Ishikawa (cell line): ENCODE measurements around the gene PRDM16.

Source experiments
- CEBPB ChIP-seq: IDR thresholded peaks from 2 replicates; pipeline ENCODE4 v1.6.1; 2012
- CREB1 ChIP-seq: IDR thresholded peaks from 2 replicates; pipeline ENCODE4 v1.6.1; 2012; ENCODE audit warnings: low read depth
- EGR1 ChIP-seq: IDR thresholded peaks from 2 replicates; pipeline ENCODE4 v1.6.1; 2012
- EP300 ChIP-seq: IDR thresholded peaks from 2 replicates; pipeline ENCODE4 v1.6.1; 2012; ENCODE audit warnings: borderline replicate concordance
- FOXM1 ChIP-seq: IDR thresholded peaks from 2 replicates; pipeline ENCODE4 v1.6.1; 2012; ENCODE audit warnings: low read depth, borderline replicate concordance
- MAX ChIP-seq: IDR thresholded peaks from 2 replicates; pipeline ENCODE4 v1.6.1; 2012
- NFIC ChIP-seq: IDR thresholded peaks from 2 replicates; pipeline ENCODE4 v1.6.1; 2012
- RAD21 ChIP-seq: IDR thresholded peaks from 2 replicates; pipeline ENCODE4 v1.6.1; 2012; ENCODE audit warnings: low read depth
- REST ChIP-seq: IDR thresholded peaks from 2 replicates; pipeline ENCODE4 v1.6.1; 2012; ENCODE audit warnings: low read depth, mild to moderate bottlenecking
- TAF1 ChIP-seq: IDR thresholded peaks from 2 replicates; pipeline ENCODE4 v1.6.1; 2012; ENCODE audit warnings: low read depth, mild to moderate bottlenecking
- TCF12 ChIP-seq: IDR thresholded peaks from 2 replicates; pipeline ENCODE4 v1.6.1; 2012; ENCODE audit warnings: low read depth
- TEAD4 ChIP-seq: IDR thresholded peaks from 2 replicates; pipeline ENCODE4 v1.6.1; 2012
- USF1 ChIP-seq: IDR thresholded peaks from 2 replicates; pipeline ENCODE4 v1.6.1; 2012
- YY1 ChIP-seq: IDR thresholded peaks from 2 replicates; pipeline ENCODE4 v1.6.1; 2012; ENCODE audit warnings: low read depth
- ZBTB7A ChIP-seq: IDR thresholded peaks from 2 replicates; pipeline ENCODE4 v1.6.1; 2012; ENCODE audit warnings: low read depth

The PRDM16 gene

GRCh38 chr1:3164671-3165070 is 95.7 kb downstream of the PRDM16 start:
- TF ChIP-seq TEAD4 (no peak), ZBTB7A (no peak), USF1 (no peak), CREB1 (no peak), YY1 (no peak), TCF12 (no peak), CEBPB (no peak), TAF1 (no peak), NFIC (no peak), REST (no peak), EGR1 (no peak), MAX (no peak), FOXM1 (no peak), RAD21 (no peak), EP300 (no peak)

GRCh38 chr1:3166206-3166918 is 97.4 kb downstream of the PRDM16 start:
- TF ChIP-seq EGR1 (no peak), CEBPB (no peak), TCF12 (no peak), EP300 (no peak), FOXM1 (no peak), REST (no peak), MAX (no peak), RAD21 (no peak), USF1 (no peak), CREB1 (no peak), TAF1 (no peak), TEAD4 (no peak), YY1 (no peak), NFIC (no peak), ZBTB7A (no peak)

GRCh38 chr1:3167255-3167654 is 98.3 kb downstream of the PRDM16 start:
- no peak for TF ChIP-seq CREB1
- no peak for TF ChIP-seq EGR1
- TF ChIP-seq REST: no peak
- TF ChIP-seq ZBTB7A: no peak
- TF ChIP-seq NFIC: no peak
- no peak for TF ChIP-seq USF1
- TF ChIP-seq EP300: no peak
- no peak for TF ChIP-seq FOXM1
- no peak for TF ChIP-seq YY1
- TF ChIP-seq RAD21: no peak

- TF ChIP-seq REST: no peak
- TF ChIP-seq TAF1: no peak
- TF ChIP-seq FOXM1: no peak
- no peak for TF ChIP-seq RAD21
- TF ChIP-seq ZBTB7A: no peak
- no peak for TF ChIP-seq CEBPB
- TF ChIP-seq MAX: no peak
- no peak for TF ChIP-seq TCF12
- TF ChIP-seq TEAD4: no peak
- TF ChIP-seq NFIC: no peak
- no peak for TF ChIP-seq EP300
- TF ChIP-seq EGR1: no peak
- TF ChIP-seq CREB1: no peak
- no peak for TF ChIP-seq USF1
- TF ChIP-seq YY1: no peak
Observed at GRCh38 chr1:3168678-3169077, 99.7 kb downstream of the PRDM16 start.
